H1 (cell line): ENCODE results near the gene MTM1. TPM values are rescaled to one million over a fixed set of nuclear protein-coding genes. Genes with fewer than 3 reads are reported as not detected.

ENCODE experiments used
- CTCF ChIA-PET: fragments of 300-600 bp; sonication (Branson Sonifier 250); formaldehyde crosslinking; loops from one replicate; lab custom pipeline; 2021; ENCODE audit not compliant: partially characterized antibody; lab: Charles Lee
- POLR2A ChIA-PET: fragments of 300-600 bp; sonication (Branson Sonifier 250); formaldehyde crosslinking; loops from one replicate; lab custom pipeline; 2021; ENCODE audit warnings: inconsistent platforms; ENCODE audit not compliant: partially characterized antibody; lab: Charles Lee
- DNase-seq, 2 experiments: peaks; one replicate each; pipeline versions ENCODE4 v3.0.0 to v3.0.0-alpha.2; 2010 to 2022; ENCODE audit warnings: low spot score in 2 of 2, low read depth in 1 of 2, mixed read lengths in 1 of 2
- FAIRE-seq: peaks from 2 replicates; lab custom pipeline; 2011; peaks lifted over from hg19 to GRCh38; lab: Jason Lieb, UNC
- H2AFZ ChIP-seq: 2 replicates; pipeline ENCODE4 v1.8.1; 2012; ENCODE audit warnings: low read length, inconsistent platforms
- H2AK5ac ChIP-seq: 2 replicates; pipeline ENCODE4 v1.6.1; 2013; ENCODE audit warnings: low read depth, low read length
- H2BK120ac ChIP-seq: replicated peaks from 2 replicates; pipeline ENCODE3; 2013; ENCODE audit warnings: low read depth, low read length, inconsistent platforms
- H2BK12ac ChIP-seq: 2 replicates; pipeline ENCODE4 v1.6.1; 2013; ENCODE audit warnings: low read depth, low read length
- H2BK15ac ChIP-seq: 2 replicates; pipeline ENCODE4 v1.6.1; 2013; ENCODE audit warnings: low read length
- H2BK20ac ChIP-seq: 2 replicates; pipeline ENCODE4 v1.6.1; 2013; ENCODE audit warnings: low read length
- H2BK5ac ChIP-seq: 2 replicates; pipeline ENCODE4 v1.6.1; 2013; ENCODE audit warnings: low read depth, low read length
- H3K14ac ChIP-seq: 2 replicates; pipeline ENCODE4 v1.6.1; 2013; ENCODE audit warnings: inconsistent platforms; ENCODE audit not compliant: insufficient read length
- H3K18ac ChIP-seq: 2 replicates; pipeline ENCODE4 v1.6.1; 2013; ENCODE audit warnings: low read length; ENCODE audit errors: extremely low read depth
- H3K23ac ChIP-seq: 2 replicates; pipeline ENCODE4 v1.6.1; 2013; ENCODE audit warnings: inconsistent platforms; ENCODE audit not compliant: insufficient read length
- H3K23me2 ChIP-seq: 2 replicates; pipeline ENCODE4 v1.6.1; 2013; ENCODE audit warnings: low read depth, low read length
- H3K27ac ChIP-seq: 2 replicates; pipeline ENCODE4 v1.6.1; 2011; ENCODE audit warnings: low read depth, low read length, inconsistent platforms
- H3K27me3 ChIP-seq, 4 experiments: replicated peaks in 1 of 4; 1 replicate in 1 of 4; 2 replicates in 3 of 4; pipeline versions ENCODE4 v1.6.1 to v1.8.1; 2011 to 2013; ENCODE audit warnings: low read length in 3 of 4, mild to moderate bottlenecking in 3 of 4, inconsistent platforms in 2 of 4, mixed read lengths in 2 of 4, moderate library complexity in 1 of 4; ENCODE audit not compliant: control insufficient read depth in 3 of 4, insufficient read depth in 3 of 4; ENCODE audit errors: extremely low read depth in 1 of 4
- H3K36me3 ChIP-seq, 4 experiments: 2 replicates each; pipeline versions ENCODE4 v1.6.1 to v1.8.1; 2011 to 2013; ENCODE audit warnings: mild to moderate bottlenecking in 4 of 4, low read length in 3 of 4, moderate library complexity in 2 of 4, control low read depth in 1 of 4, inconsistent platforms in 1 of 4; ENCODE audit not compliant: insufficient read depth in 4 of 4, control insufficient read depth in 2 of 4
- H3K4ac ChIP-seq: replicated peaks from 2 replicates; pipeline ENCODE3; 2013; ENCODE audit warnings: low read length, low read depth, mixed read lengths, inconsistent platforms; ENCODE audit not compliant: insufficient read length
- H3K4me1 ChIP-seq, 4 experiments: replicated peaks in 1 of 4; 1 replicate in 1 of 4; 2 replicates in 3 of 4; pipeline versions ENCODE4 v1.6.1 to v1.8.1; 2011 to 2013; ENCODE audit warnings: low read length in 3 of 4, inconsistent platforms in 2 of 4, mixed read lengths in 1 of 4; ENCODE audit not compliant: insufficient read depth in 4 of 4, control insufficient read depth in 3 of 4
- H3K4me2 ChIP-seq, 2 experiments: 2 replicates each; pipeline versions ENCODE4 v1.6.1 to v1.8.1; 2011 to 2013; ENCODE audit warnings: low read depth in 2 of 2, low read length in 2 of 2, control low read depth in 1 of 2, inconsistent platforms in 1 of 2, mild to moderate bottlenecking in 1 of 2; ENCODE audit not compliant: insufficient read depth in 1 of 2
- H3K4me3 ChIP-seq, 4 experiments: fragments of 200-600, 300-600 bp in 1 of 4; sonication (generic), shearing (Covaris generic), sonication (Bioruptor Twin) in 1 of 4; 2 replicates each; pipeline versions ENCODE4 v1.5.1 to v1.8.1; 2011 to 2016; ENCODE audit warnings: low read length in 4 of 4, low read depth in 3 of 4, control low read depth in 2 of 4, inconsistent platforms in 2 of 4, mild to moderate bottlenecking in 2 of 4, mixed read lengths in 1 of 4, moderate library complexity in 1 of 4; ENCODE audit not compliant: insufficient read depth in 2 of 4; ENCODE audit errors: extremely low read depth in 1 of 4
- H3K56ac ChIP-seq: replicated peaks from 2 replicates; pipeline ENCODE3; 2013; ENCODE audit warnings: low read depth, mild to moderate bottlenecking, mixed read lengths, low read length, inconsistent platforms; ENCODE audit not compliant: insufficient read length
- H3K79me1 ChIP-seq: 2 replicates; pipeline ENCODE4 v1.6.1; 2013; ENCODE audit warnings: low read depth, low read length, control low read depth
- H3K79me2 ChIP-seq, 2 experiments: 2 replicates each; pipeline versions ENCODE4 v1.6.1 to v1.8.1; 2012 to 2013; ENCODE audit warnings: low read length in 2 of 2, mild to moderate bottlenecking in 2 of 2, inconsistent platforms in 1 of 2; ENCODE audit not compliant: insufficient read depth in 2 of 2, control insufficient read depth in 1 of 2
- H3K9ac ChIP-seq, 4 experiments: replicated peaks in 1 of 4; 1 replicate in 1 of 4; 2 replicates in 3 of 4; pipeline versions ENCODE4 v1.6.1 to v1.8.1; 2011 to 2013; ENCODE audit warnings: low read depth in 3 of 4, low read length in 3 of 4, control low read depth in 2 of 4, mild to moderate bottlenecking in 2 of 4, moderate library complexity in 2 of 4, inconsistent platforms in 1 of 4; ENCODE audit errors: extremely low read depth in 1 of 4
- H3K9me3 ChIP-seq, 2 experiments: 2 replicates each; pipeline versions ENCODE4 v1.6.1 to v1.8.1; 2012 to 2013; ENCODE audit warnings: mild to moderate bottlenecking in 2 of 2, moderate library complexity in 2 of 2, control low read depth in 1 of 2, inconsistent platforms in 1 of 2, low read depth in 1 of 2, low read length in 1 of 2, mixed read lengths in 1 of 2; ENCODE audit not compliant: insufficient read depth in 2 of 2
- H4K20me1 ChIP-seq, 2 experiments: replicated peaks in 1 of 2; 2 replicates each; pipeline versions ENCODE3 to v1.8.1; 2011 to 2013; ENCODE audit warnings: inconsistent platforms in 2 of 2, low read length in 2 of 2, mild to moderate bottlenecking in 1 of 2; ENCODE audit not compliant: insufficient read depth in 2 of 2, control insufficient read depth in 1 of 2
- H4K5ac ChIP-seq: 2 replicates; pipeline ENCODE4 v1.6.1; 2013; ENCODE audit warnings: low read length, low read depth, mixed read lengths, inconsistent platforms; ENCODE audit not compliant: insufficient read length
- H4K8ac ChIP-seq: 2 replicates; pipeline ENCODE4 v1.8.0; 2013; ENCODE audit warnings: mild to moderate bottlenecking, moderate library complexity, low read length, inconsistent platforms; ENCODE audit not compliant: insufficient read depth; ENCODE audit errors: extremely low read depth
- H4K91ac ChIP-seq: replicated peaks from 2 replicates; pipeline ENCODE3; 2013; ENCODE audit warnings: low read length, mixed read lengths, inconsistent platforms; ENCODE audit not compliant: insufficient read length
- HDAC2 ChIP-seq, 2 experiments: fragments of 300-600 bp in 1 of 2; sonication (generic) in 1 of 2; IDR thresholded peaks; 2 replicates each; pipeline ENCODE4 v1.6.1; 2011 to 2012; ENCODE audit warnings: low read depth in 2 of 2, low read length in 2 of 2, mild to moderate bottlenecking in 2 of 2, moderate library complexity in 2 of 2, borderline replicate concordance in 1 of 2, inconsistent platforms in 1 of 2
- KDM5A ChIP-seq: fragments of 200-600 bp; IDR thresholded peaks from 2 replicates; pipeline ENCODE4 v1.7.1; 2012; ENCODE audit warnings: mild to moderate bottlenecking, low read length, inconsistent platforms, mixed read lengths
- WGBS, 2 experiments: shearing (Covaris generic) in 1 of 2; methylation state at CpG; one replicate each; pipeline versions ENCODE4 v1.1.6 to v1.1.7; 2013 to 2015; ENCODE audit warnings: low lambda C conversion rate in 2 of 2, mixed read lengths in 2 of 2, inconsistent platforms in 1 of 2, low coverage in 1 of 2, missing lambda C conversion rate in 1 of 2; ENCODE audit not compliant: insufficient replicate concordance in 2 of 2, insufficient coverage in 1 of 2, insufficient read length in 1 of 2; ENCODE audit errors: extremely low coverage in 1 of 2, missing lambda C conversion rate in 1 of 2; 5-methylcytosine and 5-hydroxymethylcytosine counted together
- polyA plus RNA-seq, 7 experiments: library from polyadenylated mRNA; depleted of rRNA in 3 of 7; stranded (reverse) in 5 of 7; unstranded in 2 of 7; fragments of >200 nt in 5 of 7; fragments of 200-250 nt in 2 of 7; gene quantifications; 1 replicate in 5 of 7; 2 replicates in 1 of 7; 4 replicates in 1 of 7; pipeline versions ENCODE4 v1.2.1 to v1.2.3, GENCODE V29; 2011 to 2013; ENCODE audit warnings: missing spikeins in 2 of 7, mixed read lengths in 2 of 7
- total RNA-seq: library from RNA; stranded (reverse); fragmentation: NEBNext Ultra II Directional; extraction: Animal tissue kit (Norgen Biotek cat#: 25700); gene quantifications from 2 replicates; pipeline ENCODE4 v1.2.1, GENCODE V29; 2021

The MTM1 gene
- total and polyA plus RNA-seq, 2 of the 8 experiments (the other 6 are each of a cell fraction or from before 2014, with no cell fraction given): 2.3 to 8.4 TPM

- no peak overlapping the region for H3K56ac ChIP-seq
- H4K20me1 ChIP-seq: no peaks in the 10 kb centered on the region
- H3K4me1 ChIP-seq: peaks cover 0 to 2% (median 0%) of the 10 kb centered on the region in 4 experiments; a peak in 1 of 7 replicates
- no peak for TF ChIP-seq HDAC2 (IDR thresholded peaks at IDR 0.05; ENCODE audit: borderline replicate concordance in 1 of 2, low read depth in 2 of 2, low read length in 2 of 2)
- TF ChIP-seq KDM5A: no peak
- TF ChIP-seq, all 59 proteins: peak for 0
- Histone ChIP-seq H3K79me1 (no peaks in the 10 kb centered on the region), H2AFZ (no peak overlapping the region), H2BK12ac (no peak overlapping the region), H3K27ac (no peak overlapping the region), H3K4me2 (no peak overlapping the region), H4K5ac (no peak overlapping the region), H3K79me2 (no peaks in the 10 kb centered on the region), H2BK15ac (no peak overlapping the region), H4K8ac (no peak overlapping the region), H2BK20ac (no peak overlapping the region), H2BK120ac (no peak overlapping the region), H4K91ac (no peak overlapping the region), H3K23ac (no peak overlapping the region), H2AK5ac (no peak overlapping the region), H3K9me3 (no peaks in the 10 kb centered on the region), H3K9ac (no peak overlapping the region), H3K4ac (no peak overlapping the region), H2BK5ac (no peak overlapping the region), H3K36me3 (no peaks in the 10 kb centered on the region; a peak in 2 of 8 replicates), H3K18ac (no peak overlapping the region), H3K4me3 (no peak overlapping the region), H3K23me2 (no peaks in the 10 kb centered on the region), H3K27me3 (no peaks in the 10 kb centered on the region), H3K14ac (no peak overlapping the region)
- ChIA-PET POLR2A (interaction anchor here (0.8 kb wide), 1 partner anchor 10 kb away, joined by 4 read pairs; the partner anchor contains the start of gene MTMR1), CTCF (interaction anchor here (1.3 to 1.5 kb wide), 2 partner anchors 12 kb away, joined by 3 read pairs; no protein-coding TSS in a partner anchor)
- 100% methylated on average over 1 of the region's 1 CpG; no CpG with 5 or more reads in 1 of the 2 experiments for WGBS, 2 experiments
- FAIRE-seq (no peak), DNase-seq (no peak)
Measured at GRCh38 chrX:150702966-150703694, 134.7 kb downstream of the MTM1 start.
